Measurements from ENCODE around the gene SASH1.

SASH1 gene

GRCh38 chr6:148452876-148453275, 110.2 kb downstream of the SASH1 start:
- no peaks in the 10 kb centered on the region for H3K27me3 ChIP-seq (ENCODE audit: insufficient read depth, insufficient read length)
- no peaks in the 10 kb centered on the region for H3K9me3 ChIP-seq (ENCODE audit: insufficient read depth, low read length)
- no peak for DNase-seq (ENCODE audit: low read depth, low spot score)
- H3K4me3 ChIP-seq (ENCODE audit: insufficient read length, low read depth), result no peak overlapping the region
- H3K36me3 ChIP-seq (ENCODE audit: insufficient read depth, insufficient read length, low read length), result no peaks in the 10 kb centered on the region
- no peak overlapping the region for H3K9ac ChIP-seq (ENCODE audit: insufficient read length, low read depth)
- no peak for TF ChIP-seq SUZ12 (IDR thresholded peaks at IDR 0.05; ENCODE audit: extremely low read depth, insufficient read depth, insufficient read length)
- no peak for TF ChIP-seq ZNF274 (IDR thresholded peaks at IDR 0.05; ENCODE audit: low read depth, low read length)
- no peak for TF ChIP-seq YY1 (IDR thresholded peaks at IDR 0.05; ENCODE audit: insufficient read depth, insufficient read length)
- peaks cover 3% of the 10 kb centered on the region for H3K4me1 ChIP-seq (ENCODE audit: insufficient read depth, insufficient read length)

- H3K9ac ChIP-seq (ENCODE audit: insufficient read length, low read depth), result no peak overlapping the region
These were observed 111.3 kb downstream of the SASH1 start for GRCh38 chr6:148453906-148454305.

DNA sequence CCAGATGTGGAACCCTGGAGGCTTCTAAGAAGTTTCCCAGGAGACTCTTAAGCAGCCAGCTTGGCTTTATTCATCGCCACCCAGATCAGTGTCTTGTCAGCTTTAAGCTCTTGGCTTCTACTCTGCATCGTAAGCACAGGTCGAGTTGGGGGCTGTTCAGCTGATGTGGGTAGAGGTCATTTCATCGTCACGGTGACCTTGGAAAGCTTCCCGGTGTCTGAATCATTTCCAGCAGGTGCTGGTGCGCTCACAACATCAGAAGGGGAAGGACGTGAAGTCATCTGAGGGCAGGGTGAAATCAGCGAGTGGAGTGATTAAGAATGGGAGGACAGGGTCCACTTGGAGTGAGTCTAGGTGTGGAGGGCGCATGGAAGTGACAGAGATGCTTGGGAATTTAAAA, 112.6 kb downstream of the SASH1 start:
- no peak for DNase-seq (ENCODE audit: low read depth, low spot score)
- H3K4me3 ChIP-seq (ENCODE audit: insufficient read length, low read depth), result no peak overlapping the region
- no peaks in the 10 kb centered on the region for H3K9me3 ChIP-seq (ENCODE audit: insufficient read depth, low read length)
- no peak for TF ChIP-seq ZNF274 (IDR thresholded peaks at IDR 0.05; ENCODE audit: low read depth, low read length)
- no peak for TF ChIP-seq SUZ12 (IDR thresholded peaks at IDR 0.05; ENCODE audit: extremely low read depth, insufficient read depth, insufficient read length)
- TF ChIP-seq YY1 (IDR thresholded peaks at IDR 0.05; ENCODE audit: insufficient read depth, insufficient read length), result no peak
- no peak overlapping the region for H3K9ac ChIP-seq (ENCODE audit: insufficient read length, low read depth)
- H3K27me3 ChIP-seq (ENCODE audit: insufficient read depth, insufficient read length), result no peaks in the 10 kb centered on the region
- peaks cover 3% of the 10 kb centered on the region for H3K4me1 ChIP-seq (ENCODE audit: insufficient read depth, insufficient read length)
- H3K36me3 ChIP-seq (ENCODE audit: insufficient read depth, insufficient read length, low read length), result no peaks in the 10 kb centered on the region

More at GRCh38 chr6:148453906-148454305, 111.3 kb downstream of the SASH1 start:
- H3K4me3 ChIP-seq (ENCODE audit: insufficient read length, low read depth), result no peak overlapping the region
- peaks cover 3% of the 10 kb centered on the region for H3K4me1 ChIP-seq (ENCODE audit: insufficient read depth, insufficient read length)
- H3K9me3 ChIP-seq (ENCODE audit: insufficient read depth, low read length), result no peaks in the 10 kb centered on the region
- DNase-seq (ENCODE audit: low read depth, low spot score), result no peak
- no peak for TF ChIP-seq ZNF274 (IDR thresholded peaks at IDR 0.05; ENCODE audit: low read depth, low read length)
- TF ChIP-seq SUZ12 (IDR thresholded peaks at IDR 0.05; ENCODE audit: extremely low read depth, insufficient read depth, insufficient read length), result no peak
- TF ChIP-seq YY1 (IDR thresholded peaks at IDR 0.05; ENCODE audit: insufficient read depth, insufficient read length), result no peak
- no peaks in the 10 kb centered on the region for H3K27me3 ChIP-seq (ENCODE audit: insufficient read depth, insufficient read length)
- H3K36me3 ChIP-seq (ENCODE audit: insufficient read depth, insufficient read length, low read length), result no peaks in the 10 kb centered on the region

DNA sequence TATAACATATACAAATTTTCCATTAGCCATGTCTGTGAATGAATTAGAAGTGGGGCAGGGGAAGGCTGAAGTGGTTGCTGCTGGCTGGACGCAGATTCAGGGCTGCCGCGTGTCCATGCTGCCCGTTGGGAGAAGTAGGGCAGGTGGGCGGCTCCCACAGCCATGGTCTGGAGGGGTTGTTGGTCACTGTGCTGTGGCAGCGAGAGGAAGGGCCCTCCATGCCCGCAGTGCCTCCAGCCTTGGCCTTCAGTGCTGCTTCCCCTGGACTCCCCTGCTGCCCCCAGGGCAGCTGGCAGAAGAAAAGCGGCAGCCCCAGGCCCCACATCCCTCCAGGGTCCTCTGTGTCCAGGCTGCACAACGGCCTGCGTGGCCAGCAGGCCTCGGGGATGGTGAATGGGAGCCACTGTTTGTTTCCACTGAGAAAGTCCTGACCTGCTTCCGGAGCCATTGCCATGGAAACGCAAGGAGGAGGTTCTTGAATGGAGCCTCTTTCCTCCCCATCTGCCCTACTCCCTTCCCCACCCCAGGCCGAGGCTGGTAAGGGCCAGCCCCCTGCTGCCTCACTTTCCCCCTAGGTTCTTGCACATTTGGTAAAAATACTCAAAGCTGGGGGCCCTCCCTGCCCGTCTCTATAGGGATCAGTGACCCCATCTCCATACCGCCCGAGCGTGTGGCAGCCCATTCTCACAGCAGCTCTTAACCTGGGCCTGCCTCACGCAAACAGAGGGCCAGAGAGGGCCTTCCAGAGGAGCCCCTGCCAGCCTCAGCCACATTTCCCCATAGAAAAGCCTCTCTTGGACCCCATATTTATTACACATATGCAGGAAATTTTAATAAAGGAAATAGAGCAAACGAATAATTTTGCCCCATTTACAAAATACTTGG, 113.3 kb downstream of the SASH1 start:
- Histone ChIP-seq H3K9me3 (ENCODE audit: insufficient read depth, low read length) (no peaks in the 10 kb centered on the region), H3K27me3 (ENCODE audit: insufficient read depth, insufficient read length) (no peaks in the 10 kb centered on the region), H3K9ac (ENCODE audit: insufficient read length, low read depth) (no peak overlapping the region), H3K4me1 (ENCODE audit: insufficient read depth, insufficient read length) (peaks cover 3% of the 10 kb centered on the region), H3K4me3 (ENCODE audit: insufficient read length, low read depth) (no peak overlapping the region), H3K36me3 (ENCODE audit: insufficient read depth, insufficient read length, low read length) (no peaks in the 10 kb centered on the region)
- no peak for TF ChIP-seq YY1 (IDR thresholded peaks at IDR 0.05; ENCODE audit: insufficient read depth, insufficient read length)
- no peak for TF ChIP-seq SUZ12 (IDR thresholded peaks at IDR 0.05; ENCODE audit: extremely low read depth, insufficient read depth, insufficient read length)
- no peak for TF ChIP-seq ZNF274 (IDR thresholded peaks at IDR 0.05; ENCODE audit: low read depth, low read length)
- DNase-seq (ENCODE audit: low read depth, low spot score), result no peak

DNA sequence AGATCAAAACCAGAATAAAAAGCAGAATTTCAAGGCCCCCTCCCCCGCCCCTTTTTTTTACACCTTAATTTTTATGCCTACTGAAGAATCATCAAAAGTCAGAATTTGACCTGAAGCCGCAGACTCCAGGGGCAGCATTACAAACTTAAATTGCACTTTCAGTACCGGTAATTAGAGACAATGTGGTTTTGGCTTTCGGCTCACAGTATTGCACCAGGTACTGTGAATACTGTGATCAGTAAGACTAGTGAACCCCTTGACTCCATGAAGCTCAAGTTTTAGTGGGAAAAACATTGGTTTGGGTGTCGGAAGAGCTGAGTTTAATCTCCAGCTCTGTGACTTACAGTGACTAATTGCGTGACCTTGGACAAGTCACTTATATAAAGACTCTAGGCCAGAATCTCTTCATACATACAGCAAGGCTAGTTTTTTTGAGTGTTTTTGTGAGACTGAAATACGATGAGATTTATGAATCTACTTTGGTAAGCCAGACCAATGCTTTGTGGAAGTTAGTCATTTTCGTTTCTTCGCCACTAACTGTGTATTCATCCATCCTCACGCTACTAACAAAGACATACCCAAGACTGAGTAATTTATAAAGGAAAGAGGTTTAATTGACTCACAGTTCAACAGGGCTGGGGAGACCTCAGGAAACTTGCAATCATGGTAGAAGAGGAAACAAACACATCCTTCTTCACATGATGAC, 114.7 kb downstream of the SASH1 start:
- TF ChIP-seq SUZ12 (IDR thresholded peaks at IDR 0.05; ENCODE audit: extremely low read depth, insufficient read depth, insufficient read length) (no peak), ZNF274 (IDR thresholded peaks at IDR 0.05; ENCODE audit: low read depth, low read length) (no peak), YY1 (IDR thresholded peaks at IDR 0.05; ENCODE audit: insufficient read depth, insufficient read length) (no peak)

DNA sequence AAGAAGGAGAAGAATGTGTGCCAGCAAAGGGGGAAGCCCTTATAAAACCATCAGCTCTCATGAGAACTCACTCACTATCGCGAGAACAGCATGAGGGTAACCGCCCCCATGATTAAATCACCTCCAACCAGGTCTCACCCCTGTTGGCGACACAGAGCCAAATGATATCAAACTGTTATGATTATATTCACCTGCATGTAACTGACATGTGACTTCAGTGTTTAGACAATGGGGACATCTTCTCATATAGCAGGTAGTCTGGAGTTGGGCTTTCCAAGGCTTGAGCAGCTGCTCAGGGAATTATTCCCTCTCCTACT, 115.2 kb downstream of the SASH1 start:
- no peak for DNase-seq (ENCODE audit: low read depth, low spot score)
- Histone ChIP-seq H3K9me3 (ENCODE audit: insufficient read depth, low read length) (no peaks in the 10 kb centered on the region), H3K4me3 (ENCODE audit: insufficient read length, low read depth) (no peak overlapping the region), H3K4me1 (ENCODE audit: insufficient read depth, insufficient read length) (peaks cover 3% of the 10 kb centered on the region), H3K9ac (ENCODE audit: insufficient read length, low read depth) (no peak overlapping the region), H3K36me3 (ENCODE audit: insufficient read depth, insufficient read length, low read length) (no peaks in the 10 kb centered on the region), H3K27me3 (ENCODE audit: insufficient read depth, insufficient read length) (no peaks in the 10 kb centered on the region)
- no peak for TF ChIP-seq YY1 (IDR thresholded peaks at IDR 0.05; ENCODE audit: insufficient read depth, insufficient read length)
- no peak for TF ChIP-seq ZNF274 (IDR thresholded peaks at IDR 0.05; ENCODE audit: low read depth, low read length)
- no peak for TF ChIP-seq SUZ12 (IDR thresholded peaks at IDR 0.05; ENCODE audit: extremely low read depth, insufficient read depth, insufficient read length)

More for the DNA sequence above, 114.7 kb downstream of the SASH1 start:
- Histone ChIP-seq H3K36me3 (ENCODE audit: insufficient read depth, insufficient read length, low read length) (no peaks in the 10 kb centered on the region), H3K9me3 (ENCODE audit: insufficient read depth, low read length) (no peaks in the 10 kb centered on the region), H3K4me1 (ENCODE audit: insufficient read depth, insufficient read length) (peaks cover 3% of the 10 kb centered on the region), H3K27me3 (ENCODE audit: insufficient read depth, insufficient read length) (no peaks in the 10 kb centered on the region), H3K9ac (ENCODE audit: insufficient read length, low read depth) (no peak overlapping the region), H3K4me3 (ENCODE audit: insufficient read length, low read depth) (no peak overlapping the region)
- DNase-seq (ENCODE audit: low read depth, low spot score), result no peak

DNA sequence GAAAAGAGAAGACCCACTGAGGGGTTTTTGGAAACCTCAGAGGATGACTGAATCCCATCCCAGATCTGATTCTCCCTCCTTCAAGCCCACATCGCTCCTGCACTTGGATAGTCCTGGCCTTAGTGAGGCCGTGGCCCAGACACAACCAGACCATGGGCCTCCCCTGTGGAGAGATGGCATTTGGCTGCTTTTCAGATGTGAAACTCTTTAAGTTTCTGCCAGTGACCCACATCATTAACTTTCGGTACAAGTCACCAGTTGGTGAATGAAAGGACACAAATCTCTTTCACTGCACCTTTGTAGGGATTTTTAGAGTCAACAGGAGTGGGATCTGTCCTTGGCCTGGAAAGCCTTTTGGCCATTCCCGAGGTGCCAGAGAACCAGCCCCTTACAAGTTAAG, 116.6 kb downstream of the SASH1 start:
- TF ChIP-seq YY1 (IDR thresholded peaks at IDR 0.05; ENCODE audit: insufficient read depth, insufficient read length) (no peak), ZNF274 (IDR thresholded peaks at IDR 0.05; ENCODE audit: low read depth, low read length) (no peak), SUZ12 (IDR thresholded peaks at IDR 0.05; ENCODE audit: extremely low read depth, insufficient read depth, insufficient read length) (no peak)
- no peaks in the 10 kb centered on the region for H3K9me3 ChIP-seq (ENCODE audit: insufficient read depth, low read length)
- no peaks in the 10 kb centered on the region for H3K27me3 ChIP-seq (ENCODE audit: insufficient read depth, insufficient read length)
- peaks cover 3% of the 10 kb centered on the region for H3K4me1 ChIP-seq (ENCODE audit: insufficient read depth, insufficient read length)
- no peak overlapping the region for H3K9ac ChIP-seq (ENCODE audit: insufficient read length, low read depth)
- H3K36me3 ChIP-seq (ENCODE audit: insufficient read depth, insufficient read length, low read length), result no peaks in the 10 kb centered on the region
- H3K4me3 ChIP-seq (ENCODE audit: insufficient read length, low read depth), result no peak overlapping the region
- no peak for DNase-seq (ENCODE audit: low read depth, low spot score)
